Effector CD8-positive, alpha-beta T cell (primary cell): ENCODE measurements around the gene RGS19.

Experiments used
- DNase-seq: peaks from one replicate; lab custom pipeline; 2025; lab: John Stamatoyannopoulos, UW

The RGS19 gene

DNA sequence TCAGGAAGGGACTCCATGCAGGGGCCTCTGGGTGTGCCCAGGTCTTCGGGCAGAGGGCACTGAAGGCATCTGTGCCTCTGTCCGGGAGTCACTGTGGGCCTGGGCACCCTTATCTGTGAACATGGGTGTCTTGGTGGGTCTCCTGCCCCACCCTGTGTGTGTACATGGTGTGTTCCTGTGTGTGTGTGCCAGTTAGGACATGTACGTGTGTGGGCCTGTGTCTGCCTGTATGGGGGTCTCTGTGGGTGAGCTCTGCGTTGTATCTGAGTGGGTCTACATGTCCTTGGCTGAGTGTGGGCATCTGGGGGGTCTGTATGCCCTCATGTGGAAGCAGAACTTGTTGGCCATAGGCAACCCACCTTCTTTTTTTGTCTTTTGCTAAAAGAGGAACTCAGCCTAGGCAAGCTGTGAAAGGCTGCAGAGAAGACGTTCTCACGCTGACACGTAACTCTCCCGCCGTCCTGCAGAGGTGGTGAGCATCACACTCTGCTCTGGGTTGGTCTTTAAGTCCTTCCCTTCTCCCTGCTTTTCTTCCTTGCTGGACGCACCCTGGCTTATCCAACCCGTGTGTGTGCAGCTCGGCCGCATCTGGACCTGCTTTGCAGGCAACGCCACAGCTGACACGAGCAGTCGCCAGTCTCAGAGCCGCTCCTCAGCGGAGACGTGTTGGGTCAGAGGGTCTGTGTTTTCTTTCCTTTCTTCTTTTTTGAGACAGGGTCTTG lies 28.6 kb upstream of the RGS19 start:
- no peak for DNase-seq

DNA sequence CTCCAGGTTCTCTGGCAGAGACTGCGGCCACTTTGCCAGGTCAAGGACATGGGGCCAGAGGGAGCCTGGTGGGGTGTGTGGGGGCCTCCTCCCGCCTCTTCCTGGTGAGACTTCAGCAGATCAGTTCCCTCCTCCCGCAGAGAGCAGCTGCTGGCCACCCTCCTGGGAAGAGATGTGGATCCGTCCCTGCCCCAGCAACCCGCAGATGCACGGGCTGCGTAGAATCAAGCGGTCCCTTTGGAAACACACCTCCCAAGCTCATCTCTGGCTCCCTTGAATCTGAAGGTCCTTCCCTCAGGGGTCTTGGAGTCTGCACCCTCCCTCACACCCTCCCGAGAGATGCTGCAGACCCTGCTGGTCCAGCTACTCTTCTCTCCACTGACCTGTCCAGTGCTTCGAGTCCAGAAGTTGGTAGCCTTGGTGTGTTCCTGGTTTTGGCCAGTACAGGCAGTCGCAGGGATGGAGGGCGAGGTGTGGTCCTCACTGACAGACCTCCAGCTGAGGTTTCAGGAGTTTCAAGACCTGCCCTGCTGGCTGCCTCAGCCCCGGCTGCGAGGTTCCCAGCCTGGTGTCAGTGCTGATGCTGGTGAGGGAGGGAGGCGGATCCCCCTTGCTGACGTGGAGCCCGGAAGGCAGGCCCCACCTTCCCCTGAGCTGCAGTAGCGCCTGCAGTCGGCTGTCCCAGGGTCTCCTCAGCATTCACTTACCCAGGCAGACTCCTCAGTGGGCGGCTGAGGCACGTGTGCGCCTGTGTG lies 27.8 kb upstream of the RGS19 start, which contains the start of gene NPBWR2:
Gene NPBWR2 (minus strand): TSS at position 585 of the 755 bp plus-strand sequence. CDS start 734 bp downstream, outside the sequence.
- no peak for DNase-seq

DNA sequence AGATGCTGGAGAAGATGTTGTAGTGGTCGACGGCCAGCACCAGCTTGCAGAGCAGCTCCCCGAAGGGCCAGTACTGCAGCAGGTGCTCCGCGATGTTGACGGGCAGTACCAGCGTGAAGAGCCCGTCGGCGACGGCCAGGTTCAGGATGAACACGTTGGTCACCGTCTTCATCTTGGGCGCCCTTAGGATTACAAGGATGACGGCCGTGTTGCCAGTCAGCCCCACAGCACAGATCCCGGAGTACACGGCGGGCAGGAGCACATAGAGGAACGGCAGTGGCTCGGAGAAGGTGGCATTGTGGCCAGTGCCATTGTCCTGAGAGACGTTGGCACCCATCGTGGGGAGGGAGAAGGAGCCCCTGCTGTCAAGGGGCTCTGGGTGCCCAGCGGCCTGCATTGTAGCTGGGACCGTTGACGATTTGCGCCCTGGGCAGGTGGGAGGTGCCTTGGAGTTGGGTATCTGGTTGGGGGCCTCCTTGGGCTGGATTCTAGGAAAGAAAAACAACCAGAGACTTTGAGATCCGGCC lies 27.2 kb upstream of the RGS19 start:
- DNase-seq: no peak

- DNase-seq: no peak
Measured at GRCh38 chr20:64105846-64106434, 26.6 kb upstream of the RGS19 start.

- no peak for DNase-seq
Measured at GRCh38 chr20:64104667-64105451, 25.5 kb upstream of the RGS19 start.

DNA sequence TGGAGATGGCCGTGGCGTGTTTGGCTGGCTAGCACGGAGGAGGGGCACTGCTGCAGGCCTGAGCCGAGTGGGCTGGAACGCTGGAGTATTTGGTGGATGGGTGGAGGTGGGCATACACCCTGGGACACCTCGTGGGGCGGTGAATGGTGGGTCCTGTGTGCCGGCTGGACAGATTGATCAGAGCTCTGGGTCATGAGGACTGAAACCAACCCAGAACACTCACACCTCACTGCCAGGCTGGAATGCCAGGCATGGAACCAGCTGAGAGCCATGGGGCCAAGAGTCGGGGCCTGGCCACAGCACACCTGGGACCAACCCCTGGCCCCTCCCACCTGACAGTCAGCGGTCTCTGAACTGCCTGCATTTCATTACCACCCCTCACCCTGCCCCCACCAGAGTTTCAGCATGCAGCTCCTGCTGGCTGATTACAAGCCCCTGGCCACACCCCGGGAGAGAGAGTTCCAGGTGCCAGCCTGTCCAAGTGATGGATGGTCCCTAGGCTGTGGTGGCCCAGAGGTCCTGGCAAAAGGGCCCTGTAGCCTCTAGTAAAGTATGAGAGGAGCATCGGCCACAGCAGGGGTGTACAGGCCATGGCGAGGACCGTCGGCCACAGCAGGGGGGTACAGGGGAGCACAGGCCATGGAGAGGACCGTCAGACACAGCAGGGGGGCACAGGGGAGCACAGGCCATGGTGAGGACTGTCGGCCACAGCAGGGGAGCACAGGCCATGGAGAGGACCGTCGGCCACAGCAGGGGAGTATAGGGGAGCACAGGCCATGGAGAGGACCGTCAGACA lies 24.8 kb upstream of the RGS19 start:
- no peak for DNase-seq

DNA sequence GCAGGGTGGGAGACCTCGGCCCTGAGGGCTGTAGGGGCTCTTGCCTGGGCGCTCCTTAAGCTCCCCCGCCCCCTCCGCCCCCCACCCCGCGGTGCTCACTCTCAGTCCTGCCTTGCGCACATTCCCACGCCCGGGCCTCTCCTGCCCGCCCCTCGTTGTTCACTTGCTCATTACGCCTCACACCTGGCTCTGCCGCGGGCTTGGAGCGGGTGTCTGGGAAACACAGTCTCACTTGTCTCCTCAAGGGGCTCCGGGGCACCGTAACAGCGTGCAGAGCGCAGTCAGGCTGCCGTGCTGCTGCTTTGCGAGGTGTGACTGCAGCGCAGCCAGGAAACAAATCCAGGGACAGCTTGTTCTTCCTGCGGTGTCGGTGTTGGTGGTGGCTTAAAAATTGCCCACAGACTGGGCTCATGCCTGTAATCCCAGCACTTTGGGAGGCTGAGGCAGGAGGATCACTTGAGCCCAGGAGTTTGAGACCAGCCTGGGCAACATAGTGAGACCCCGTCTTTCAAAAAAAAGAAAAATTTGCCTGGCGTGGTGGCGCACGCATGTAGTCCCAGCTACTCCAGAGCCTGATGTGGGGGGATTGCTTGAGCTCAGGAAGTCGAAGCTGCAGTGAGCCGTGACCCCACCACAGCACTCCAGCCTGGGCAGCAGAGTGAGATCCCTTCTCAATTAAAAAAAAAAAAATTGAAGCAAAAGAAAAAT lies 23.5 kb upstream of the RGS19 start:
- no peak for DNase-seq

DNA sequence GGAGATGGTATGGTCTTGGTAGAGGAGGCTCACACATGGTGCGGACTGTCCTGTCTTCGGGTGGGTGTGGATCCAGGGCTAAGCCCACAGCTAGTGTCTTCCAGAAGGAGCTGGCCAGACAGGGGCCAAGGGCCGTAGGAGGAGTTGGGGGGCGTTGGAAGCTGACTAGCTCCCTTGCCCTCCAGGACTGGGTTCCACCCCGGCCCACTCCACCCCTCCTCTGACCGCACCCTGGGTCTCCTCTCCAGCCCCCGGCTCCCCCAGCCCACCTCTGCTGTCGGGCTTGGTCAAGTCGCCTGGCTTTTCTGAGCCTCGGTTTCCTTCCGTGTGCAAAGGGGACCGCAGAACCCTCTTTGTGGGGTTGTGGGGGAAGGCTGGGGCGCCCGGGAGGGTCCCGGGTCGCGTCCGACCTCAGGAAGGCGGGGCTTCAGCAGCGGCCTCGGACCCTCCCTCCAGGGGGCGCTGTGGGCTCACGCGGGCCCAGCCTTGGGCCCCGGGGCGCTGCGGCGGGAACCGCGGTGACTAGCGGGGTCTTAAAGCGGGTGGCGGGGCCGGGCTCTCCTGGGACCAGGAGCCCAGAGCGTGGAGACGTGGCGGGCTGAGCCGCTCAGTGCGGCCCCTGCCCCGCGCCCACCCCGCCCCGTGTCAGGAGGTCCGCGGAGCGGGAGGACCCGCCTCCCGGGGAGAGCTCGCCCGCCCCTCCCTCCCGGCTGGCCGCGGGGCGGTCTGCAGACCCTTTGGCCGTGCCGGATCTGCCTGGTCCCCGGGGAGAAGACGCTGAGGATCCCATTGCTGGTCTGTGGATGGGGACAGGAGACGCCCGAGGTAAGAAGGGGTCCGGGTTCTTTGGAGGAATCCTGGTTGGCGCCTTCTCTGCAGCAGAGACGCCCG lies 22.7 kb upstream of the RGS19 start:
- DNase-seq: peak; percentile 52

- no peak for DNase-seq
Measured at GRCh38 chr20:64100946-64101688, 21.8 kb upstream of the RGS19 start.

DNA sequence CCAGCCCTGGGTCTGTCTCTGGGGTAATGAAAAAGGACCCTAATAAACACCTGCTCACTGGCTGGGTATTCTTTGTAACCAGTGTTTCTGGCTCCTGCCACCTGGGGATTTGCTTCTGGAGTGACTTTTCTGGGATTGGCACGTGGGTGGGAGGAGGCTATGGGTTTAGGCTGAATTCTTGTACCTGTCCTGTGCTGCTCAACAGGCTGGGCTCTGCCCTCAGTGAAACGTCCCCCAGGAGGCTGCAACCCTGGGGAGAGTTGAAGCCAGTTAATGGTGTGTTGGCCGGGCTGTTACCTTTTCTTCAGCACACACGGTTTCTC lies 21.2 kb upstream of the RGS19 start:
- DNase-seq: no peak

- no peak for DNase-seq
Measured at GRCh38 chr20:64099880-64100565, 20.7 kb upstream of the RGS19 start.

DNA sequence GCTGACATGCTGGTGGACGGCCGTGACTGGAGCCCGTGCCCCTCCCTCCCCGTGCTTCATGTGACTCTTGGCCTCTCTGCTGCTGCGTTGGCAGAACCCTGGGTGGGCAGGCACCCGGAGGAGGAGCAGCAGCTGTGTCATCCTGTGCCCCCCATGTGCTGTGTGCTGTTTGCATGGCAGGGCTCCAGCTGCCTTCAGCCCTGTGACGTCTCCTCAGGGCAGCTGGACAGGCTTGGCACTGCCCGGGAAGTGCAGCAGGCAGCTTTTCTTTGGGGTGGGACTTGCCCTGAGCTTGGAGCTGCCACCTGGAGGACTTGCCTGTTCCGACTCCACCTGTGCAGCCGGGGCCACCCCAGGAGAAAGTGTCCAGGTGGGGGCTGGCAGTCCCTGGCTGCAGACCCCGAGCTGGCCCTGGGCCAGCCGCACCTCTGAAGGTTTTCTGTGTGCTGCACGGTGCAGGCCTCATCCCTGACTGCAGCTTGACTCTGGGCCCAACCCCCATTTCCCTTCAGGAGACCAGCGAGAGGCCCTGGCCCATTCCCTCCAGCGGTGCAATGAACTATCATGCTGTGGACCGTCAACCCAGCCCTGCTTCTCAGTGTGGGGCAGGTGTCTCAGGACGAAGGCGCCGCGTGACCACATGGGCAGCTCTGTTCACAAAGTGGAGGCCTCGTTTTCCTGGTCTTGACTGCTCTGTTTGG lies 19.9 kb upstream of the RGS19 start:
- no peak for DNase-seq

DNA sequence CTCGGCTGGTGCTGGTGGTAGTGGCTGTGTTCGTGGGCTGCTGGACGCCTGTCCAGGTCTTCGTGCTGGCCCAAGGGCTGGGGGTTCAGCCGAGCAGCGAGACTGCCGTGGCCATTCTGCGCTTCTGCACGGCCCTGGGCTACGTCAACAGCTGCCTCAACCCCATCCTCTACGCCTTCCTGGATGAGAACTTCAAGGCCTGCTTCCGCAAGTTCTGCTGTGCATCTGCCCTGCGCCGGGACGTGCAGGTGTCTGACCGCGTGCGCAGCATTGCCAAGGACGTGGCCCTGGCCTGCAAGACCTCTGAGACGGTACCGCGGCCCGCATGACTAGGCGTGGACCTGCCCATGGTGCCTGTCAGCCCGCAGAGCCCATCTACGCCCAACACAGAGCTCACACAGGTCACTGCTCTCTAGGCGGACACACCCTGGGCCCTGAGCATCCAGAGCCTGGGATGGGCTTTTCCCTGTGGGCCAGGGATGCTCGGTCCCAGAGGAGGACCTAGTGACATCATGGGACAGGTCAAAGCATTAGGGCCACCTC lies 19.2 kb upstream of the RGS19 start:
- DNase-seq: no peak

DNA sequence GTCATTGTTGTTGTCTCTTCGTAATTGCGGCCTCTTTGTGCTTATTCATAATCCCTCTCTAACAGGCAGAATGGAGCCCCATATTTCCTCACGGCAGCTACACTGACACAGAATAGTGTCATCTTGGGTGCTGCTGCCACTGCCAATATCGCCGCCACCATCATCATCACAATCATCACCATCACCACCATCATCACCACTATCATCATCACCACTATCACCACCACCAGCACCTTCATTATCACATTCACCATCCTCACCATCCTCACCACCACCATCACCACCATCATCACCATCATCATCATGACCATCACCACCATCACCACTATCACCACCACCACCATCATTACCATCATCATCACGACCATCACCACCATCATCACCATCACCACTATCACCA lies 17.2 kb upstream of the RGS19 start:
- DNase-seq: no peak

DNA sequence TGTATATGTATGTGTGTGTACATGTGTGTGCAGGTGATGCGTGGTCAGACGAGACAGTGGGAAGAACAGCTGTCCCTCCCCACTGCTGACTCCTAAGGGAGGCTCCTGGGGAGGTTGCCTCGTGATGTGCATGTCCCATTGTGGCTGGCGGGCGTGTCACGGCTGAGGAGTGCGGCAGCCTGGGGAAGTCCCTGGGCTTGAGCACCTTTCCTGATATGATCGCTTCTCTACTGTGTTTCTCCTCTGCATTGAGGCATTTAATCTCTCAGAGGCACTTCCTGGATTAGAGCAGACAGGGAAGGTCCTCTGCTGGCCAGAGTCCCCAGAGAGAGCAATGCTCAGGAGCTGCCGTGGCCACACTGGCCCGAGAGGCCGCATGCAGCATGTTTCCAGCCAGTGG lies 16.6 kb upstream of the RGS19 start:
- no peak for DNase-seq

- no peak for DNase-seq
Measured at GRCh38 chr20:64095455-64095854, 16.1 kb upstream of the RGS19 start.

DNA sequence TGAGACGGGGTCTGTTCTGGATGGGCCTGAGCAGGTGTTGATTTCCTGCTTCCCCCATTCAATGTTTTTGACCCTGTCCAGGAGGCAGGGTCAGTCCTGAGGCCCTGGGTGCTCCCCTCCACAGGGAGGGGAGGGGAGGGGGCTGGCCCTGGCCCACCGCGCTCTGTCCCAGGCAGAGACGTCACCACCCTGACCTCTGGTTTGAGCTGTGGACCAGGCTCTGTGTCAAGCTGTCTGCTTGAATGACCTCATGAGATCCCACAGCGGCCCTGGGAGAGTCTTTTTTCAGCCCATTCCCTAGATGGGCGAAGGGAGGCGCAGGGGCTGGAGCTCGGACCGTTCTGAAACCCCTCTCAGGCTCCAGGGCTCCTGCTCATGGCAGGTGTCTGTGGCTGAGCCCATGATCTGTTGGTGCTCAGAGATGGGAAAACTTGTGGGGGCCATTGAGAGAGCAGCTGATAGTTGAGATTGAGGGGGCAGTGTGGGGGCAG lies 13.7 kb upstream of the RGS19 start:
- DNase-seq: no peak
